Peyer's patch (tissue), 4 donors: ENCODE measurements around the gene YTHDF1. TPM values are rescaled to one million over a fixed set of nuclear protein-coding genes. Genes with fewer than 3 reads are reported as not detected.
"Not testable (repeated sequence)": the region's sequence is repeated elsewhere in the genome, so short reads cannot be mapped to it uniquely, and the experiment has no call there.

Experiments used
- DNase-seq, 3 donors: peaks; one replicate each; pipeline ENCODE4 v3.0.0-alpha.2; 2017 to 2019
- H3K27ac ChIP-seq, 4 donors: fragments of 200-600 bp; sonication (generic); one replicate each; pipeline ENCODE4 v1.5.1; 2016 to 2019
- H3K27me3 ChIP-seq, 2 donors: fragments of 200-600 bp; sonication (generic); one replicate each; pipeline ENCODE4 v1.5.1; 2019
- H3K36me3 ChIP-seq, 3 donors: fragments of 200-600 bp; sonication (generic); one replicate each; pipeline ENCODE4 v1.5.1; 2016 to 2019
- H3K4me1 ChIP-seq, 4 donors: fragments of 200-600 bp; sonication (generic); one replicate each; pipeline ENCODE4 v1.5.1; 2016 to 2019
- H3K4me3 ChIP-seq, 4 donors: fragments of 200-600 bp; sonication (generic); 1 replicate in 3 of 4; 2 replicates in 1 of 4; pipeline ENCODE4 v1.5.1; 2016 to 2019; ENCODE audit warnings: mild to moderate bottlenecking in 1 of 4
- H3K9me3 ChIP-seq, 4 donors: fragments of 200-600 bp; sonication (generic); one replicate each; pipeline ENCODE4 v1.5.1; 2016 to 2019; ENCODE audit warnings: mild to moderate bottlenecking in 1 of 4
- CTCF ChIP-seq, 6 experiments: fragments of 450-650 bp in 4 of 6; fragments of 200-600 bp in 2 of 6; sonication (generic) in 1 of 6; IDR thresholded peaks; one replicate each; pipeline ENCODE4 v1.5.1; 2017 to 2019; ENCODE audit warnings: antibody characterized with exemption in 6 of 6, mild to moderate bottlenecking in 3 of 6, moderate library complexity in 1 of 6
- POLR2A ChIP-seq, 2 donors: fragments of 450-650 bp; IDR thresholded peaks; one replicate each; pipeline ENCODE4 v1.5.1; 2017; ENCODE audit warnings: antibody characterized with exemption in 2 of 2, mild to moderate bottlenecking in 2 of 2, moderate library complexity in 2 of 2
- total RNA-seq, 4 donors: library from RNA; depleted of rRNA; stranded (reverse); fragments of >200 nt; gene quantifications; one replicate each; pipeline ENCODE4 v1.1.0, GENCODE V29; 2016

Gene YTHDF1
- total RNA-seq, 4 donors from 2014 or later = 25.7 to 30.5 (median 28.3) TPM

- H3K4me3 ChIP-seq = peak overlapping the region in 1 of 4 donors; percentile 41
- no peak overlapping the region for H3K27ac ChIP-seq
- H3K36me3 ChIP-seq = no peaks in the 10 kb centered on the region
- no peaks in the 10 kb centered on the region for H3K9me3 ChIP-seq
- no peak for DNase-seq
- peaks cover 0 to 26% of the 10 kb centered on the region in 2 donors for H3K27me3 ChIP-seq
- H3K4me1 ChIP-seq = peaks cover 0 to 12% (median 8%) of the 10 kb centered on the region in 4 donors
- TF ChIP-seq CTCF (IDR thresholded peaks at IDR 0.05) = no peak
- no peak for TF ChIP-seq POLR2A (IDR thresholded peaks at IDR 0.05)
These were observed 37.1 kb upstream of the YTHDF1 start for GRCh38 chr20:63253065-63253437.

- Histone ChIP-seq H3K36me3 (no peaks in the 10 kb centered on the region), H3K27ac (no peak overlapping the region), H3K4me1 (peaks cover 0 to 12% (median 8%) of the 10 kb centered on the region in 4 donors), H3K9me3 (no peaks in the 10 kb centered on the region), H3K27me3 (peaks cover 0 to 28% of the 10 kb centered on the region in 2 donors), H3K4me3 (no peak overlapping the region)
- no peak for DNase-seq
- TF ChIP-seq POLR2A (IDR thresholded peaks at IDR 0.05) = no peak
- no peak for TF ChIP-seq CTCF (IDR thresholded peaks at IDR 0.05)
These were observed 36.4 kb upstream of the YTHDF1 start for GRCh38 chr20:63252284-63252711.

GRCh38 chr20:63251350-63251749 is 35.4 kb upstream of the YTHDF1 start:
- Histone ChIP-seq H3K27me3 (peaks cover 0 to 28% of the 10 kb centered on the region in 2 donors), H3K4me1 (peaks cover 0 to 12% (median 8%) of the 10 kb centered on the region in 4 donors)
- H3K36me3 ChIP-seq, H3K9me3 ChIP-seq, DNase-seq, H3K27ac ChIP-seq, H3K4me3 ChIP-seq: not testable (repeated sequence)

GRCh38 chr20:63249891-63250290 is 34.0 kb upstream of the YTHDF1 start:
- Histone ChIP-seq H3K4me3 (no peak overlapping the region), H3K36me3 (no peaks in the 10 kb centered on the region), H3K27me3 (peaks cover 0 to 25% of the 10 kb centered on the region in 2 donors), H3K27ac (no peak overlapping the region), H3K9me3 (no peaks in the 10 kb centered on the region), H3K4me1 (peaks cover 0 to 12% (median 8%) of the 10 kb centered on the region in 4 donors)
- TF ChIP-seq CTCF (IDR thresholded peaks at IDR 0.05) (no peak), POLR2A (IDR thresholded peaks at IDR 0.05) (no peak)
- DNase-seq = no peak

GRCh38 chr20:63248835-63249591 is 33.1 kb upstream of the YTHDF1 start:
- Histone ChIP-seq H3K9me3 (no peaks in the 10 kb centered on the region), H3K27me3 (peaks cover 0 to 16% of the 10 kb centered on the region in 2 donors), H3K4me3 (no peak overlapping the region), H3K27ac (no peak overlapping the region), H3K4me1 (peaks cover 0 to 6% (median 5%) of the 10 kb centered on the region in 4 donors), H3K36me3 (no peaks in the 10 kb centered on the region)
- no peak for DNase-seq
- TF ChIP-seq POLR2A (IDR thresholded peaks at IDR 0.05) = no peak
- no peak for TF ChIP-seq CTCF (IDR thresholded peaks at IDR 0.05)

- Histone ChIP-seq H3K27ac (no peak overlapping the region), H3K4me3 (no peak overlapping the region), H3K4me1 (no peaks in the 10 kb centered on the region), H3K27me3 (peaks cover 0 to 8% of the 10 kb centered on the region in 2 donors), H3K36me3 (no peaks in the 10 kb centered on the region), H3K9me3 (no peaks in the 10 kb centered on the region)
- DNase-seq = no peak
- TF ChIP-seq POLR2A (IDR thresholded peaks at IDR 0.05) (no peak), CTCF (IDR thresholded peaks at IDR 0.05) (no peak)
These were observed 31.8 kb upstream of the YTHDF1 start for GRCh38 chr20:63247671-63248228.
